Measurements from ENCODE around the gene SETBP1.

The SETBP1 gene

GRCh38 chr18:44733754-44734465, 53.2 kb downstream of the SETBP1 start:
- no peak overlapping the region for H4K5ac ChIP-seq (ENCODE audit: low read length)
- no peak overlapping the region for H3K4me3 ChIP-seq (ENCODE audit: low read length)
- H3K18ac ChIP-seq (ENCODE audit: low read length), result peak overlapping the region; percentile 62
- no peak overlapping the region for H3K56ac ChIP-seq (ENCODE audit: low read length)
- no CpG with 5 or more reads among the region's 3 CpGs for WGBS (ENCODE audit: extremely low coverage, insufficient coverage, low lambda C conversion rate)
- H3K4ac ChIP-seq (ENCODE audit: low read depth, low read length), result no peak overlapping the region
- peaks cover 12% of the 10 kb centered on the region for H3K4me1 ChIP-seq (ENCODE audit: control insufficient read depth, low read depth, low read length)
- H3K27ac ChIP-seq (ENCODE audit: low read depth, low read length), result no peak overlapping the region
- H2AK5ac ChIP-seq (ENCODE audit: low read length), result no peak overlapping the region
- H3K23ac ChIP-seq (ENCODE audit: low read length), result no peak overlapping the region
- no peak overlapping the region for H2BK15ac ChIP-seq (replicated peaks; ENCODE audit: low read depth)
- H3K9ac ChIP-seq (ENCODE audit: low read length), result no peak overlapping the region
- no peak overlapping the region for H2BK5ac ChIP-seq (ENCODE audit: low read length)
- peak overlapping the region; percentile 15 for H2BK120ac ChIP-seq (ENCODE audit: low read depth, low read length)
- H3K79me2 ChIP-seq (ENCODE audit: control insufficient read depth, insufficient read depth, low read length), result no peaks in the 10 kb centered on the region
- H3K27me3 ChIP-seq (ENCODE audit: insufficient read depth, low read length, poor library complexity), result no peaks in the 10 kb centered on the region
- no peaks in the 10 kb centered on the region for H3K79me1 ChIP-seq (ENCODE audit: low read length)
- no peak overlapping the region for H3K4me2 ChIP-seq (ENCODE audit: low read length)
- no peak for DNase-seq
- no peak overlapping the region for H4K8ac ChIP-seq (ENCODE audit: low read depth, low read length)
- H3K36me3 ChIP-seq (ENCODE audit: control insufficient read depth, insufficient read depth, low read length), result no peaks in the 10 kb centered on the region

- Histone ChIP-seq H3K18ac (ENCODE audit: low read length) (no peak overlapping the region), H3K23ac (ENCODE audit: low read length) (no peak overlapping the region), H2BK5ac (ENCODE audit: low read length) (no peak overlapping the region), H4K8ac (ENCODE audit: low read depth, low read length) (no peak overlapping the region), H3K4me3 (ENCODE audit: low read length) (no peak overlapping the region), H3K4ac (ENCODE audit: low read depth, low read length) (no peak overlapping the region), H3K4me1 (ENCODE audit: control insufficient read depth, low read depth, low read length) (peaks cover 8% of the 10 kb centered on the region), H3K27me3 (ENCODE audit: insufficient read depth, low read length, poor library complexity) (no peaks in the 10 kb centered on the region), H3K79me2 (ENCODE audit: control insufficient read depth, insufficient read depth, low read length) (no peaks in the 10 kb centered on the region), H2AK5ac (ENCODE audit: low read length) (no peak overlapping the region), H3K9ac (ENCODE audit: low read length) (no peak overlapping the region), H4K5ac (ENCODE audit: low read length) (no peak overlapping the region), H3K4me2 (ENCODE audit: low read length) (no peak overlapping the region), H2BK15ac (replicated peaks; ENCODE audit: low read depth) (no peak overlapping the region), H3K27ac (ENCODE audit: low read depth, low read length) (no peak overlapping the region), H2BK120ac (ENCODE audit: low read depth, low read length) (no peak overlapping the region), H3K56ac (ENCODE audit: low read length) (no peak overlapping the region), H3K36me3 (ENCODE audit: control insufficient read depth, insufficient read depth, low read length) (no peaks in the 10 kb centered on the region), H3K79me1 (ENCODE audit: low read length) (no peaks in the 10 kb centered on the region)
- no peak for DNase-seq
These were observed 54.4 kb downstream of the SETBP1 start for GRCh38 chr18:44735096-44735495.

DNA sequence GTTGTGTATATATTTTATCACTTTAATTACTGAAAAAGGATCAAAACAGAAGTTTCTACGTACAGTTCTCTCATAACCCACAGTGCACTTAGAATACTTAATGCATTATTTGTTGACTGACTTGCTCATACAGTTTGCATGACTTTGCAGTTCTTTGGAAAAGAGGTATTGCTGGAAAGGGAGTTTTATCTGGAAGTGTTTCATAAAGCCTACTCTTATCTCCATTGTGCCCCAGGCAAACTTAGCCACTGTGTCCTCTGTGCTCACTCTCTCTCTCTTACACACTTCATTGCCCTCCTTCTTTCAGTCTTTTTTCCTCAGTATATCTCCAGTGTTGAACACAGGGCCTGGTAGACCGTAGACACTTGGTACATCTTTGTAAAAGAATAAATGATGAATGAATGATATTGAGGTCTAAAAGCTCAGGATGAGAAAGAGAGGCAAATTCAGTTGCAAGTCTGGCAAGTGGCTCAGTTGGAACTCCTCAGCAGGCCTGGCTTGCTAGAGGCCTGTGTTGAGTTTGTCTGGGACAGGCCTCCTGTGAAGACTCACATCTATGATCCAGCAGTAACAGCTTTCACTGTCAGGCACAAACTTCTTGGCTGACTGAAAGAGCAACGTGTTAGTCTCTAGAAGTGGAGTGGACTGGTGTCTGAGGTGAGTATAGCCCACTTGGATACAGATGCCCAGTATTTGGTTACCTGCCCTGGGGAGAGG, 56.1 kb downstream of the SETBP1 start:
- no peak overlapping the region for H3K4me3 ChIP-seq (ENCODE audit: low read length)
- no peak overlapping the region for H2BK120ac ChIP-seq (ENCODE audit: low read depth, low read length)
- H3K36me3 ChIP-seq (ENCODE audit: control insufficient read depth, insufficient read depth, low read length), result no peaks in the 10 kb centered on the region
- H3K18ac ChIP-seq (ENCODE audit: low read length), result peak overlapping the region; percentile 0
- no peak overlapping the region for H4K5ac ChIP-seq (ENCODE audit: low read length)
- no peak overlapping the region for H3K23ac ChIP-seq (ENCODE audit: low read length)
- H2BK15ac ChIP-seq (replicated peaks; ENCODE audit: low read depth), result no peak overlapping the region
- no peaks in the 10 kb centered on the region for H3K27me3 ChIP-seq (ENCODE audit: insufficient read depth, low read length, poor library complexity)
- H3K79me2 ChIP-seq (ENCODE audit: control insufficient read depth, insufficient read depth, low read length), result no peaks in the 10 kb centered on the region
- H3K79me1 ChIP-seq (ENCODE audit: low read length), result no peaks in the 10 kb centered on the region
- no peak overlapping the region for H3K9ac ChIP-seq (ENCODE audit: low read length)
- no peaks in the 10 kb centered on the region for H3K4me1 ChIP-seq (ENCODE audit: control insufficient read depth, low read depth, low read length)
- no CpG with 5 or more reads among the region's 3 CpGs for WGBS (ENCODE audit: extremely low coverage, insufficient coverage, low lambda C conversion rate)
- H3K56ac ChIP-seq (ENCODE audit: low read length), result no peak overlapping the region
- H3K27ac ChIP-seq (ENCODE audit: low read depth, low read length), result no peak overlapping the region
- no peak for DNase-seq
- H2BK5ac ChIP-seq (ENCODE audit: low read length), result no peak overlapping the region
- H2AK5ac ChIP-seq (ENCODE audit: low read length), result no peak overlapping the region
- H3K4me2 ChIP-seq (ENCODE audit: low read length), result no peak overlapping the region
- H4K8ac ChIP-seq (ENCODE audit: low read depth, low read length), result no peak overlapping the region
- no peak overlapping the region for H3K4ac ChIP-seq (ENCODE audit: low read depth, low read length)

DNA sequence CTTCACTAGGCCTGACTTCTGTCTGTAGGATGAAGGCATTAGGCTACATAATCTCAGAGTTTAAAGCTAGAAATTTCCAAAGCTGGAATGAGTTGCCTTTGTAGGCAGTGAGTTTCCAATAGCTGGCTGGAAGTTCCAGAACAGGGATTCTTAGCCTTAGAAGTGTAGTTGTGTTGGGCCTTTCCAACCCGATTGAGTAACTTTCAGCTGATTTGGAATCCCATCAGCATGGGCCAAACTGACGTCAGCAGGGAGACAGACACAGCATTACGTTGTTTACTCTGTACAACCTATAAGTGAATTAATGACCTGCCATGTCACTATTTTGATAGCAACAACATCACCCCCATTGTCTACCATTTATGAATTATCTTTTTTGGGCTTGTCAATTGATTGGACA, 56.9 kb downstream of the SETBP1 start:
- no peak overlapping the region for H2BK5ac ChIP-seq (ENCODE audit: low read length)
- H3K23ac ChIP-seq (ENCODE audit: low read length), result no peak overlapping the region
- no peak overlapping the region for H2BK120ac ChIP-seq (ENCODE audit: low read depth, low read length)
- H3K27me3 ChIP-seq (ENCODE audit: insufficient read depth, low read length, poor library complexity), result no peaks in the 10 kb centered on the region
- no peak overlapping the region for H2AK5ac ChIP-seq (ENCODE audit: low read length)
- no peak overlapping the region for H2BK15ac ChIP-seq (replicated peaks; ENCODE audit: low read depth)
- no peak overlapping the region for H4K8ac ChIP-seq (ENCODE audit: low read depth, low read length)
- H3K18ac ChIP-seq (ENCODE audit: low read length), result no peak overlapping the region
- H3K4me1 ChIP-seq (ENCODE audit: control insufficient read depth, low read depth, low read length), result peaks cover 3% of the 10 kb centered on the region
- no CpG with 5 or more reads among the region's 3 CpGs for WGBS (ENCODE audit: extremely low coverage, insufficient coverage, low lambda C conversion rate)
- H3K27ac ChIP-seq (ENCODE audit: low read depth, low read length), result no peak overlapping the region
- no peak overlapping the region for H4K5ac ChIP-seq (ENCODE audit: low read length)
- DNase-seq, result no peak
- H3K4me3 ChIP-seq (ENCODE audit: low read length), result no peak overlapping the region
- no peak overlapping the region for H3K9ac ChIP-seq (ENCODE audit: low read length)
- H3K56ac ChIP-seq (ENCODE audit: low read length), result no peak overlapping the region
- no peak overlapping the region for H3K4me2 ChIP-seq (ENCODE audit: low read length)
- no peaks in the 10 kb centered on the region for H3K36me3 ChIP-seq (ENCODE audit: control insufficient read depth, insufficient read depth, low read length)
- no peak overlapping the region for H3K4ac ChIP-seq (ENCODE audit: low read depth, low read length)
- H3K79me2 ChIP-seq (ENCODE audit: control insufficient read depth, insufficient read depth, low read length), result no peaks in the 10 kb centered on the region
- no peaks in the 10 kb centered on the region for H3K79me1 ChIP-seq (ENCODE audit: low read length)

DNA sequence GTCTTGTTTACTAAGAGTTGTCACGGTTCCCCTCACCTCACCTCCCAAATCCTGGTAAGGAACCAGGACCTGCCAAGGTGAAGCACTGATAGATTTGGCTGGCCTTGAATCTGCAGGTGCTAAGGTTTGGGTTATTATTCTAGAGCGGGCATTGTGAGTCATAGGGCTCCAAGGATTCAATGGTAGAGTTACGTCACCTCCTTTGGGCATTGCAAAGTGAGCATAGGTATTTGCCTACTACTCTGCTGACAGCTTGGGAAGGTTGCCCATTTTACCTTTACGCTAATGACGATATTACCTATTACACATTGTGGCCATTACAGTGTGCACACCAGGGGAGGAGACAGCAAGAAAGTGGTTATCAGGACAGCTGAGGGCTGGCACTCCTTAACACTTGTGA, 59.3 kb downstream of the SETBP1 start:
- H3K27me3 ChIP-seq (ENCODE audit: insufficient read depth, low read length, poor library complexity), result no peaks in the 10 kb centered on the region
- no peak overlapping the region for H2BK15ac ChIP-seq (replicated peaks; ENCODE audit: low read depth)
- no peak overlapping the region for H2BK5ac ChIP-seq (ENCODE audit: low read length)
- H3K4me2 ChIP-seq (ENCODE audit: low read length), result no peak overlapping the region
- DNase-seq, result peak; percentile 71
- H3K18ac ChIP-seq (ENCODE audit: low read length), result no peak overlapping the region
- H3K4me3 ChIP-seq (ENCODE audit: low read length), result no peak overlapping the region
- no peaks in the 10 kb centered on the region for H3K36me3 ChIP-seq (ENCODE audit: control insufficient read depth, insufficient read depth, low read length)
- H3K27ac ChIP-seq (ENCODE audit: low read depth, low read length), result no peak overlapping the region
- H3K9ac ChIP-seq (ENCODE audit: low read length), result no peak overlapping the region
- no peak overlapping the region for H4K5ac ChIP-seq (ENCODE audit: low read length)
- no CpG with 5 or more reads among the region's 5 CpGs for WGBS (ENCODE audit: extremely low coverage, insufficient coverage, low lambda C conversion rate)
- H3K79me1 ChIP-seq (ENCODE audit: low read length), result no peaks in the 10 kb centered on the region
- no peak overlapping the region for H3K56ac ChIP-seq (ENCODE audit: low read length)
- no peak overlapping the region for H3K23ac ChIP-seq (ENCODE audit: low read length)
- H3K4me1 ChIP-seq (ENCODE audit: control insufficient read depth, low read depth, low read length), result peaks cover 17% of the 10 kb centered on the region
- H2AK5ac ChIP-seq (ENCODE audit: low read length), result no peak overlapping the region
- H4K8ac ChIP-seq (ENCODE audit: low read depth, low read length), result no peak overlapping the region
- no peaks in the 10 kb centered on the region for H3K79me2 ChIP-seq (ENCODE audit: control insufficient read depth, insufficient read depth, low read length)
- no peak overlapping the region for H3K4ac ChIP-seq (ENCODE audit: low read depth, low read length)
- H2BK120ac ChIP-seq (ENCODE audit: low read depth, low read length), result no peak overlapping the region

All from mesendoderm (in vitro differentiated cells).